ENCODE results near the gene RCHY1. TPM values are rescaled to one million over a fixed set of nuclear protein-coding genes. Genes with fewer than 3 reads are reported as not detected.
"Not testable (repeated sequence)": the region's sequence is repeated elsewhere in the genome, so short reads cannot be mapped to it uniquely, and the experiment has no call there.

RCHY1 gene
- total and polyA plus RNA-seq, 2 donors (not counting 3 experiments of a cell fraction or from before 2014, with no cell fraction given): 21.1 to 30.9 TPM

GRCh38 chr4:75533339-75533887, 19.2 kb upstream of the RCHY1 start:
- POLR2A ChIA-PET; CTCF ChIA-PET; BruUV-seq (replicated peaks): not testable (repeated sequence)

GRCh38 chr4:75531536-75532143, 17.4 kb upstream of the RCHY1 start:
- H3K27ac ChIP-seq (ENCODE audit: insufficient read depth, low read depth, low read length); H2AFZ ChIP-seq (ENCODE audit: low read depth, low read length); H3K27me3 ChIP-seq (ENCODE audit: control insufficient read depth in 2 of 2, insufficient read depth in 2 of 2, low read length in 2 of 2); H3K9me1 ChIP-seq (replicated peaks; ENCODE audit: control insufficient read depth, extremely low read depth, insufficient read depth, low read length); intact Hi-C loops (cut with micrococcal nuclease); H3K9me3 ChIP-seq (replicated peaks; ENCODE audit: control insufficient read depth, insufficient read depth, low read length); H4K20me1 ChIP-seq (replicated peaks; ENCODE audit: control insufficient read depth, extremely low read depth, insufficient read depth, low read length); H3K4me1 ChIP-seq (ENCODE audit: control insufficient read depth, extremely low read depth, insufficient read depth, low read length); H3K9ac ChIP-seq (replicated peaks; ENCODE audit: extremely low read depth, insufficient read depth, low read length); POLR2A ChIA-PET; FAIRE-seq; H3K79me2 ChIP-seq (ENCODE audit: control insufficient read depth, insufficient read depth, low read length); H3K4me2 ChIP-seq (ENCODE audit: insufficient read depth, low read length); dilution Hi-C loops (cut with MboI; ENCODE audit: extremely low pct_ligation_motif_present, low sequenced_read_pairs); DNase-seq (ENCODE audit: low read depth, low spot score); H3K4me3 ChIP-seq (replicated peaks in 1 of 3; ENCODE audit: insufficient read depth in 1 of 3, low read depth in 1 of 3, low read length in 3 of 3); BruUV-seq (replicated peaks); H3K36me3 ChIP-seq (ENCODE audit: control insufficient read depth in 2 of 2, extremely low read depth in 1 of 2, insufficient read depth in 2 of 2, low read length in 2 of 2): not testable (repeated sequence)
- CTCF ChIA-PET: interaction anchor here (1.1 to 1.5 kb wide), 2 partner anchors 8 to 10 kb away, joined by 3 read pairs; no protein-coding TSS in a partner anchor

More at GRCh38 chr4:75533339-75533887, 19.2 kb upstream of the RCHY1 start:
- H4K20me1 ChIP-seq (replicated peaks; ENCODE audit: control insufficient read depth, extremely low read depth, insufficient read depth, low read length); FAIRE-seq; intact Hi-C loops (cut with micrococcal nuclease); H3K4me1 ChIP-seq (ENCODE audit: control insufficient read depth, extremely low read depth, insufficient read depth, low read length); H2AFZ ChIP-seq (ENCODE audit: low read depth, low read length); H3K4me2 ChIP-seq (ENCODE audit: insufficient read depth, low read length); H3K27ac ChIP-seq (ENCODE audit: insufficient read depth, low read depth, low read length); dilution Hi-C loops (cut with MboI; ENCODE audit: extremely low pct_ligation_motif_present, low sequenced_read_pairs); H3K9me3 ChIP-seq (replicated peaks; ENCODE audit: control insufficient read depth, insufficient read depth, low read length); DNase-seq (ENCODE audit: low read depth, low spot score); H3K27me3 ChIP-seq (ENCODE audit: control insufficient read depth in 2 of 2, insufficient read depth in 2 of 2, low read length in 2 of 2); H3K36me3 ChIP-seq (ENCODE audit: control insufficient read depth in 2 of 2, extremely low read depth in 1 of 2, insufficient read depth in 2 of 2, low read length in 2 of 2); H3K4me3 ChIP-seq (replicated peaks in 1 of 3; ENCODE audit: insufficient read depth in 1 of 3, low read depth in 1 of 3, low read length in 3 of 3); H3K79me2 ChIP-seq (ENCODE audit: control insufficient read depth, insufficient read depth, low read length); H3K9ac ChIP-seq (replicated peaks; ENCODE audit: extremely low read depth, insufficient read depth, low read length); H3K9me1 ChIP-seq (replicated peaks; ENCODE audit: control insufficient read depth, extremely low read depth, insufficient read depth, low read length): not testable (repeated sequence)

Data from endothelial cell of umbilical vein (primary cell).